ENCODE data around the gene CHN2.

The CHN2 gene

GRCh38 chr7:29454899-29455451, 260.4 kb downstream of the CHN2 start:
- no peak for DNase-seq (ENCODE audit: low read depth)
- no peak for TF ChIP-seq CTCF (IDR thresholded peaks at IDR 0.05; ENCODE audit: control insufficient read depth, insufficient read depth, low read depth, low read length, missing control alignments)
- H3K4me3 ChIP-seq (ENCODE audit: control insufficient read depth, low read depth, low read length) = no peak overlapping the region

GRCh38 chr7:29457141-29457561, 262.6 kb downstream of the CHN2 start:
- no peak for TF ChIP-seq CTCF (IDR thresholded peaks at IDR 0.05; ENCODE audit: control insufficient read depth, insufficient read depth, low read depth, low read length, missing control alignments)
- DNase-seq (ENCODE audit: low read depth) = no peak
- no peak overlapping the region for H3K4me3 ChIP-seq (ENCODE audit: control insufficient read depth, low read depth, low read length)

- no peak overlapping the region for H3K4me3 ChIP-seq (ENCODE audit: control insufficient read depth, low read depth, low read length)
- no peak for TF ChIP-seq CTCF (IDR thresholded peaks at IDR 0.05; ENCODE audit: control insufficient read depth, insufficient read depth, low read depth, low read length, missing control alignments)
- peak; percentile 50 for DNase-seq (ENCODE audit: low read depth)
These were observed 263.0 kb downstream of the CHN2 start for GRCh38 chr7:29457565-29458011.

- TF ChIP-seq CTCF (IDR thresholded peaks at IDR 0.05; ENCODE audit: control insufficient read depth, insufficient read depth, low read depth, low read length, missing control alignments) = no peak
- no peak overlapping the region for H3K4me3 ChIP-seq (ENCODE audit: control insufficient read depth, low read depth, low read length)
- no peak for DNase-seq (ENCODE audit: low read depth)
These were observed 264.4 kb downstream of the CHN2 start for GRCh38 chr7:29458933-29459332.

GRCh38 chr7:29459589-29459988, 265.0 kb downstream of the CHN2 start:
- no peak for TF ChIP-seq CTCF (IDR thresholded peaks at IDR 0.05; ENCODE audit: control insufficient read depth, insufficient read depth, low read depth, low read length, missing control alignments)
- H3K4me3 ChIP-seq (ENCODE audit: control insufficient read depth, low read depth, low read length) = no peak overlapping the region
- no peak for DNase-seq (ENCODE audit: low read depth)

GRCh38 chr7:29461996-29462395, 267.4 kb downstream of the CHN2 start:
- DNase-seq (ENCODE audit: low read depth) = no peak
- H3K4me3 ChIP-seq (ENCODE audit: control insufficient read depth, low read depth, low read length) = no peak overlapping the region
- TF ChIP-seq CTCF (IDR thresholded peaks at IDR 0.05; ENCODE audit: control insufficient read depth, insufficient read depth, low read depth, low read length, missing control alignments) = no peak
